GM12878 (cell line): ENCODE measurements around the gene GRB10. TPM values are rescaled to one million over a fixed set of nuclear protein-coding genes. Genes with fewer than 3 reads are reported as not detected.

Experiments used
- ATAC-seq: fragments of 200-7000 bp; cut with Tn5 transposase; 3 replicates; pipeline ENCODE4 v1.9.1; 2020; ENCODE audit warnings: mild to moderate bottlenecking, moderate library complexity
- BruUV-seq: library from RNA; stranded (reverse); fragments of 400-500 nt; replicated peaks from 2 replicates; lab custom pipeline; 2021; lab: Mats Ljungman, UMichigan
- CTCF ChIA-PET: fragments of 300-600 bp; sonication (Branson Sonifier 250); formaldehyde crosslinking; extraction: SDS; loops from one replicate; lab custom pipeline; 2021; ENCODE audit warnings: inconsistent platforms; lab: Yijun Ruan, JAX
- POLR2A ChIA-PET: fragments of 350-600 bp; formaldehyde crosslinking; extraction: SDS; loops from one replicate; lab custom pipeline; 2021; ENCODE audit warnings: inconsistent platforms; lab: Charles Lee
- RAD21 ChIA-PET: fragments of 300-600 bp; sonication (Branson Sonifier 250); formaldehyde crosslinking; loops from one replicate; lab custom pipeline; 2023; ENCODE audit warnings: antibody characterized with exemption; ENCODE audit not compliant: unreplicated experiment; lab: Charles Lee
- SMC1A ChIA-PET: fragments of 300-600 bp; sonication (Branson Sonifier 250); formaldehyde crosslinking; loops from one replicate; lab custom pipeline; 2023; ENCODE audit not compliant: unreplicated experiment, uncharacterized antibody; lab: Charles Lee
- DNase-seq: peaks from one replicate; pipeline ENCODE4 v3.0.0-alpha.2; 2011; ENCODE audit warnings: low read depth, low spot score
- FAIRE-seq: peaks from 3 replicates; lab custom pipeline; 2011; peaks lifted over from hg19 to GRCh38; lab: Jason Lieb, UNC
- H2AFZ ChIP-seq: 2 replicates; pipeline ENCODE4 v1.6.0; 2011; ENCODE audit warnings: low read depth, low read length, control low read depth; ENCODE audit not compliant: control insufficient read depth
- H3K27ac ChIP-seq: 2 replicates; pipeline ENCODE4 v1.5.1; 2011; ENCODE audit warnings: control low read depth; ENCODE audit not compliant: control insufficient read depth, insufficient read depth
- H3K27me3 ChIP-seq, 2 experiments: replicated peaks in 1 of 2; 2 replicates each; pipeline versions ENCODE4 v1.6.0 to v1.6.1; 2011; ENCODE audit warnings: low read length in 1 of 2; ENCODE audit not compliant: control insufficient read depth in 2 of 2, insufficient read depth in 2 of 2
- H3K36me3 ChIP-seq, 2 experiments: 2 replicates each; pipeline ENCODE4 v1.5.1; 2011; ENCODE audit warnings: low read length in 1 of 2; ENCODE audit not compliant: control insufficient read depth in 2 of 2, insufficient read depth in 2 of 2
- H3K4me1 ChIP-seq: 2 replicates; pipeline ENCODE4 v1.6.1; 2011; ENCODE audit warnings: mild to moderate bottlenecking, low read length, moderate library complexity, mixed read lengths; ENCODE audit not compliant: control insufficient read depth, insufficient read depth
- H3K4me2 ChIP-seq: 2 replicates; pipeline ENCODE4 v1.6.0; 2011; ENCODE audit warnings: control low read depth; ENCODE audit not compliant: control insufficient read depth, insufficient read depth
- H3K4me3 ChIP-seq: fragments of 200-600 bp; sonication (generic); 2 replicates; pipeline ENCODE4 v1.5.1; 2016
- H3K79me2 ChIP-seq: 2 replicates; pipeline ENCODE4 v1.6.0; 2011; ENCODE audit warnings: low read length; ENCODE audit not compliant: control insufficient read depth, insufficient read depth
- H3K9ac ChIP-seq: 2 replicates; pipeline ENCODE4 v1.8.0; 2011; ENCODE audit warnings: low read length, control low read depth, mixed read lengths; ENCODE audit not compliant: control insufficient read depth, insufficient read depth
- H3K9me3 ChIP-seq: replicated peaks from 3 replicates; pipeline ENCODE4 v1.5.1; 2011; ENCODE audit warnings: mild to moderate bottlenecking, low read length; ENCODE audit not compliant: control insufficient read depth, insufficient read depth
- H4K20me1 ChIP-seq: 2 replicates; pipeline ENCODE4 v1.6.0; 2011; ENCODE audit not compliant: control insufficient read depth, insufficient read depth
- ATF7 ChIP-seq: fragments of 450-650 bp; IDR thresholded peaks from 2 replicates; pipeline ENCODE4 v1.6.1; 2016; ENCODE audit warnings: low read depth, mild to moderate bottlenecking
- CREB1 ChIP-seq: IDR thresholded peaks from 2 replicates; pipeline ENCODE4 v1.6.1; 2012; ENCODE audit warnings: low read depth, mild to moderate bottlenecking, inconsistent platforms
- GABPA ChIP-seq: IDR thresholded peaks from 2 replicates; pipeline ENCODE4 v1.6.1; 2014; ENCODE audit warnings: antibody characterized with exemption, low read depth, mild to moderate bottlenecking, inconsistent platforms
- NFYA ChIP-seq: IDR thresholded peaks from 2 replicates; pipeline ENCODE4 v1.6.1; 2011; ENCODE audit warnings: low read depth, mild to moderate bottlenecking, low read length, improper control_type of control experiment, borderline replicate concordance
- PKNOX1 ChIP-seq: fragments of 450-650 bp; IDR thresholded peaks from 2 replicates; pipeline ENCODE4 v1.6.1; 2016; ENCODE audit warnings: mild to moderate bottlenecking
- RBBP5 ChIP-seq: fragments of 200-600 bp; sonication (generic); conservative IDR thresholded peaks from 2 replicates; pipeline ENCODE4 v1.6.1; 2016
- SP1 ChIP-seq: IDR thresholded peaks from one replicate; pipeline ENCODE4 v1.6.1; 2011; ENCODE audit warnings: low read depth, low read length
- STAT1 ChIP-seq: fragments of 450-650 bp; conservative IDR thresholded peaks from 2 replicates; pipeline ENCODE4 v1.6.1; 2014; ENCODE audit warnings: antibody characterized with exemption, mild to moderate bottlenecking
- ZNF687 ChIP-seq: fragments of 450-650 bp; IDR thresholded peaks from 2 replicates; pipeline ENCODE4 v1.6.1; 2017; ENCODE audit warnings: mild to moderate bottlenecking, moderate library complexity
- WGBS: methylation state at CpG from one replicate; pipeline ENCODE4 v1.1.6; 2016; ENCODE audit warnings: low lambda C conversion rate; ENCODE audit not compliant: insufficient replicate concordance, insufficient coverage; ENCODE audit errors: missing lambda C conversion rate; 5-methylcytosine and 5-hydroxymethylcytosine counted together
- in situ Hi-C: fragments of 300-500 bp; cut with MboI; formaldehyde crosslinking; loops from 9 replicates; pipeline ENCODE4 v1.14.3; 2018; ENCODE audit warnings: mixed read lengths
- intact Hi-C: fragments of 100-400 bp; cut with micrococcal nuclease; formaldehyde crosslinking; loops from one replicate; pipeline ENCODE4 v1.14.2; 2022; ENCODE audit not compliant: unreplicated experiment
- polyA plus RNA-seq, 11 experiments: library from polyadenylated mRNA; depleted of rRNA in 4 of 11; unstranded in 6 of 11; stranded (reverse) in 5 of 11; fragments of >200 nt; fragmentation: Nextera tagmentation in 4 of 11; fragmentation: Illumina TruSeq in 1 of 11; extraction: Ambion mirVana in 4 of 11; extraction: Trizol in 1 of 11; gene quantifications; 1 replicate in 1 of 11; 2 replicates in 10 of 11; pipeline versions ENCODE4 v1.2.1 to v1.2.3, GENCODE V29; 2011 to 2016; ENCODE audit warnings: inconsistent platforms in 2 of 11, missing spikeins in 2 of 11, low read depth in 1 of 11
- total RNA-seq, 4 experiments: library from RNA; depleted of rRNA in 3 of 4; stranded (reverse); fragments of >200 nt in 3 of 4; fragmentation: Illumina TruSeq in 1 of 4; extraction: Trizol in 1 of 4; gene quantifications; 2 replicates each; pipeline versions ENCODE4 v1.2.1 to v1.2.3, GENCODE V29; 2013 to 2021

The GRB10 gene
- total and polyA plus RNA-seq, 10 of the 15 experiments (the other 5 are each of a cell fraction or from before 2014, with no cell fraction given), result 0.04 to 0.33 TPM; not detected in 8

GRCh38 chr7:50815138-50815537 is 32.4 kb upstream of the GRB10 start:
- no peak overlapping the region for H3K9ac ChIP-seq
- no peak overlapping the region for H3K4me2 ChIP-seq
- ChIA-PET RAD21 (no interaction called here), CTCF (no interaction called here), POLR2A (no interaction called here), SMC1A (no interaction called here)
- H3K4me1 ChIP-seq, result no peaks in the 10 kb centered on the region
- no peak overlapping the region for H2AFZ ChIP-seq
- no peaks in the 10 kb centered on the region for H3K79me2 ChIP-seq
- H3K36me3 ChIP-seq, result no peaks in the 10 kb centered on the region
- H3K27me3 ChIP-seq, result no peaks in the 10 kb centered on the region; a peak in 1 of 4 replicates
- TF ChIP-seq CREB1, result no peak
- no peak for TF ChIP-seq PKNOX1
- no peak for TF ChIP-seq STAT1
- TF ChIP-seq GABPA, result no peak
- TF ChIP-seq RBBP5, result no peak
- no peak for TF ChIP-seq NFYA
- no peak for TF ChIP-seq SP1
- TF ChIP-seq ZNF687, result no peak
- no peak for TF ChIP-seq ATF7
- no peaks in the 10 kb centered on the region for H3K9me3 ChIP-seq
- no peak for ATAC-seq
- H3K4me3 ChIP-seq, result no peak overlapping the region
- BruUV-seq, result no TSS peak
- no peak overlapping the region for H3K27ac ChIP-seq
- no peak for FAIRE-seq
- in situ Hi-C loops (no loop called here), intact Hi-C loops (no loop called here)
- no peaks in the 10 kb centered on the region; the same call in 1 of the 2 replicates for H4K20me1 ChIP-seq
- no peak for DNase-seq
- WGBS, result 35% methylated on average over 3 of the region's 3 CpGs
